K562 (cell line): ENCODE results near the gene RAB11FIP2.

Experiments used
- TAF1 ChIP-seq: IDR thresholded peaks from 2 replicates; pipeline ENCODE4 v1.6.1; 2011; ENCODE audit warnings: mild to moderate bottlenecking, low read length, moderate library complexity; ENCODE audit not compliant: insufficient read depth, control insufficient read depth, severe bottlenecking; ENCODE audit errors: extremely low read depth
- TF ChIP-seq, protein P1 (sequence below), 3 experiments: IDR thresholded peaks in 2 of 3; conservative IDR thresholded peaks in 1 of 3; 2 replicates each; pipeline ENCODE4 v1.5.1; 2011 to 2012; ENCODE audit warnings: low read length in 3 of 3, mild to moderate bottlenecking in 3 of 3, control low read depth in 2 of 3, improper control_type of control experiment in 1 of 3, inconsistent platforms in 1 of 3, low read depth in 1 of 3, mixed read lengths in 1 of 3, moderate library complexity in 1 of 3; ENCODE audit not compliant: insufficient read depth in 2 of 3

DNA sequence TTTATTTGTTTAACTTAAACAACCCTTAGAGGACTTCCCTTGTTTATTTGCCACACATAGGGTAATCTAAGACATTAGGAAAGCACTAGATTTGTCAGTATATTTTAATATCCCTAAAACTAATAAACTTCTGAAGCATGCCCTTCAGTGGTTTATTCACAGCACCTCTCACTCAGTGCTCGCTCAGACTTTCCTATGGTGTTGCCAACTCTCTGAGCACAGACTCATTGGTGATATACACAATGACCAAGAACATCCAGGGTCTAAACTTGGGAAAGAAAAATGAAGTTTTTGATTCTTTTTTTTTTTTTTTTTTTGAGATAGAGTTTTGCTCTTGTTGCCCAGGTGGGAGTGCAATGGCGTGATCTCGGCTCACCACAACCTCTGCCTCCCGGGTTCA, 82.2 kb downstream of the RAB11FIP2 start:
- TF ChIP-seq TAF1 = no peak
- TF ChIP-seq, protein P1, sequence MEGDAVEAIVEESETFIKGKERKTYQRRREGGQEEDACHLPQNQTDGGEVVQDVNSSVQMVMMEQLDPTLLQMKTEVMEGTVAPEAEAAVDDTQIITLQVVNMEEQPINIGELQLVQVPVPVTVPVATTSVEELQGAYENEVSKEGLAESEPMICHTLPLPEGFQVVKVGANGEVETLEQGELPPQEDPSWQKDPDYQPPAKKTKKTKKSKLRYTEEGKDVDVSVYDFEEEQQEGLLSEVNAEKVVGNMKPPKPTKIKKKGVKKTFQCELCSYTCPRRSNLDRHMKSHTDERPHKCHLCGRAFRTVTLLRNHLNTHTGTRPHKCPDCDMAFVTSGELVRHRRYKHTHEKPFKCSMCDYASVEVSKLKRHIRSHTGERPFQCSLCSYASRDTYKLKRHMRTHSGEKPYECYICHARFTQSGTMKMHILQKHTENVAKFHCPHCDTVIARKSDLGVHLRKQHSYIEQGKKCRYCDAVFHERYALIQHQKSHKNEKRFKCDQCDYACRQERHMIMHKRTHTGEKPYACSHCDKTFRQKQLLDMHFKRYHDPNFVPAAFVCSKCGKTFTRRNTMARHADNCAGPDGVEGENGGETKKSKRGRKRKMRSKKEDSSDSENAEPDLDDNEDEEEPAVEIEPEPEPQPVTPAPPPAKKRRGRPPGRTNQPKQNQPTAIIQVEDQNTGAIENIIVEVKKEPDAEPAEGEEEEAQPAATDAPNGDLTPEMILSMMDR (IDR thresholded peaks at IDR 0.05 in 2 of 3, conservative IDR thresholded peaks at IDR 0.05 in 1 of 3; ENCODE audit: insufficient read depth in 2 of 3, low read depth in 1 of 3, low read length in 3 of 3) = no peak
